ENCODE data around the gene TNFAIP8L2. TPM values are rescaled to one million over a fixed set of nuclear protein-coding genes. Genes with fewer than 3 reads are reported as not detected.
A peak's percentile ranks its signal among the peaks of the same experiment; 100 is the strongest.
"Not testable (repeated sequence)": the region's sequence is repeated elsewhere in the genome, so short reads cannot be mapped to it uniquely, and the experiment has no call there.

The TNFAIP8L2 gene
- total RNA-seq, 6 experiments from 2014 or later, result not detected

GRCh38 chr1:151198254-151199127 is 42.0 kb downstream of the TNFAIP8L2 start, which contains the start of gene PIP5K1A:
PIP5K1A (plus strand) TSS chr1:151198552; CDS start chr1:151198997, 445 bp downstream.
- peak; percentile 98 for DNase-seq
- H3K27ac Mint-ChIP-seq, result peak within 1 kb of the TSS; percentile 99
- no peaks in the 10 kb centered on the region; the same call in 1 of the 2 replicates for H3K9me3 Mint-ChIP-seq
- H3K4me3 Mint-ChIP-seq, result peak within 1 kb of the TSS; percentile 96
- H3K36me3 Mint-ChIP-seq (ENCODE audit: low read depth), result peaks cover 22% of the 10 kb centered on the region
- peaks cover 53% of the 10 kb centered on the region for H3K4me1 Mint-ChIP-seq (ENCODE audit: low read depth)
- H3K27me3 Mint-ChIP-seq (ENCODE audit: insufficient read depth), result peaks cover 10% of the 10 kb centered on the region
- TF ChIP-seq, protein P1, sequence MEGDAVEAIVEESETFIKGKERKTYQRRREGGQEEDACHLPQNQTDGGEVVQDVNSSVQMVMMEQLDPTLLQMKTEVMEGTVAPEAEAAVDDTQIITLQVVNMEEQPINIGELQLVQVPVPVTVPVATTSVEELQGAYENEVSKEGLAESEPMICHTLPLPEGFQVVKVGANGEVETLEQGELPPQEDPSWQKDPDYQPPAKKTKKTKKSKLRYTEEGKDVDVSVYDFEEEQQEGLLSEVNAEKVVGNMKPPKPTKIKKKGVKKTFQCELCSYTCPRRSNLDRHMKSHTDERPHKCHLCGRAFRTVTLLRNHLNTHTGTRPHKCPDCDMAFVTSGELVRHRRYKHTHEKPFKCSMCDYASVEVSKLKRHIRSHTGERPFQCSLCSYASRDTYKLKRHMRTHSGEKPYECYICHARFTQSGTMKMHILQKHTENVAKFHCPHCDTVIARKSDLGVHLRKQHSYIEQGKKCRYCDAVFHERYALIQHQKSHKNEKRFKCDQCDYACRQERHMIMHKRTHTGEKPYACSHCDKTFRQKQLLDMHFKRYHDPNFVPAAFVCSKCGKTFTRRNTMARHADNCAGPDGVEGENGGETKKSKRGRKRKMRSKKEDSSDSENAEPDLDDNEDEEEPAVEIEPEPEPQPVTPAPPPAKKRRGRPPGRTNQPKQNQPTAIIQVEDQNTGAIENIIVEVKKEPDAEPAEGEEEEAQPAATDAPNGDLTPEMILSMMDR (IDR thresholded peaks at IDR 0.05), result no peak

GRCh38 chr1:151199873-151200581 is 43.6 kb downstream of the TNFAIP8L2 start:
- DNase-seq, result peak; percentile 81
- Mint-ChIP-seq H3K4me3 (peak overlapping the region; percentile 96), H3K27me3 (ENCODE audit: insufficient read depth) (peaks cover 10% of the 10 kb centered on the region), H3K27ac (peak overlapping the region; percentile 99), H3K9me3 (no peaks in the 10 kb centered on the region; the same call in 1 of the 2 replicates), H3K4me1 (ENCODE audit: low read depth) (peaks cover 49% of the 10 kb centered on the region), H3K36me3 (ENCODE audit: low read depth) (peaks cover 29% of the 10 kb centered on the region)
- TF ChIP-seq, protein P1 (IDR thresholded peaks at IDR 0.05), result no peak

DNA sequence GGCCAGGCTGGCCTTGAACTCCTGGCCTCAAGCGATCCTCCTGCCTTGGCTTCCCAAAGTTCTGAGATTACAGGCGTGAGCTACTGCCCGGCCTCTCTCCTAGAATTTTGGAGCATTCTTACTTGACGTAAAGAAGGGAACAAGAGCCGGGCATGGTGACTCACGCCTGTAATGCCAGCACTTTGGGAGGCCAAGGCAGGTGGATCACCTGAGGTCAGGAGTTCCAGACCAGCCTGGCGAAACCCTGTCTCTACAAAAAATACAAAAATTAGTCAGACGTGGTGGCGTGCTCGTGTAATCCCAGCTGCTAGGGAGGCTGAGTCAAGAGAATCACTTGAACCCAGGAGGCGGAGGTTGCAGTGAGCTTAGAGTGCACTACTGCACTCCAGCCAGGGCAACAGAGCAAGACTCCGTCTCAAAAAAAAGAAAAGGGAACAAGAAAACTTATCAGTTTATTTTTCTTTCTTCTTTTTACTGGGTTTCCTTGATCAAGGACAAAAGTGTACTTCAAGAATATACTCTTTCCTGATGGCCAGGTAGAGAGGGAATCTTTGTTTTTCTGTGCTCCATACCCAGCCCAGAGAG is 49.0 kb downstream of the TNFAIP8L2 start:
- H3K4me3 Mint-ChIP-seq; DNase-seq; H3K9me3 Mint-ChIP-seq; H3K27ac Mint-ChIP-seq; H3K27me3 Mint-ChIP-seq (ENCODE audit: insufficient read depth): not testable (repeated sequence)
- peaks cover 31% of the 10 kb centered on the region for H3K36me3 Mint-ChIP-seq (ENCODE audit: low read depth)
- H3K4me1 Mint-ChIP-seq (ENCODE audit: low read depth), result peaks cover 44% of the 10 kb centered on the region

Other genes starting within 250 kb of the TNFAIP8L2 start
- gene SETDB1, start 230.3 kb upstream of the TNFAIP8L2 start, total RNA-seq (2021; fragmentation: NEBNext Ultra II Directional; extraction: Animal tissue kit (Norgen Biotek cat#: 25700)), result 10 to 100 TPM; 21.0 to 25.7 (median 23.4) TPM
- 100 to 1,000 TPM; 189 to 305 (median 255) TPM for gene CERS2, start 181.8 kb upstream of the TNFAIP8L2 start, total RNA-seq (2021; fragmentation: NEBNext Ultra II Directional; extraction: Animal tissue kit (Norgen Biotek cat#: 25700))
- gene ANXA9, start 174.4 kb upstream of the TNFAIP8L2 start, total RNA-seq (2021; fragmentation: NEBNext Ultra II Directional; extraction: Animal tissue kit (Norgen Biotek cat#: 25700)), result under 1 TPM; 0.28 to 0.55 (median 0.46) TPM
- 10 to 100 TPM in 1 of 6 experiments, 1 to 10 TPM in 5; 8.3 to 11.9 (median 9.0) TPM for gene MINDY1, start 149.7 kb upstream of the TNFAIP8L2 start, total RNA-seq (2021; fragmentation: NEBNext Ultra II Directional; extraction: Animal tissue kit (Norgen Biotek cat#: 25700))
- gene PRUNE1, start 148.2 kb upstream of the TNFAIP8L2 start, total RNA-seq (2021; fragmentation: NEBNext Ultra II Directional; extraction: Animal tissue kit (Norgen Biotek cat#: 25700)), result 10 to 100 TPM in 1 of 6 experiments, 1 to 10 TPM in 5; 6.6 to 10.0 (median 7.7) TPM
- under 1 TPM in 5 of 6 experiments, not detected in 1; 0.06 to 0.31 (median 0.12) TPM for gene BNIPL, start 120.1 kb upstream of the TNFAIP8L2 start, total RNA-seq (2021; fragmentation: NEBNext Ultra II Directional; extraction: Animal tissue kit (Norgen Biotek cat#: 25700))
- gene C1orf56, start 108.9 kb upstream of the TNFAIP8L2 start, total RNA-seq (2021; fragmentation: NEBNext Ultra II Directional; extraction: Animal tissue kit (Norgen Biotek cat#: 25700)), result 1 to 10 TPM; 3.0 to 6.6 (median 4.6) TPM
- gene CDC42SE1, start 97.0 kb upstream of the TNFAIP8L2 start, total RNA-seq (2021; fragmentation: NEBNext Ultra II Directional; extraction: Animal tissue kit (Norgen Biotek cat#: 25700)), result 10 to 100 TPM; 63.2 to 75.1 (median 68.3) TPM
- 10 to 100 TPM in 4 of 6 experiments, 1 to 10 TPM in 2; 9.3 to 11.7 (median 10.8) TPM for gene MLLT11, start 96.3 kb upstream of the TNFAIP8L2 start, total RNA-seq (2021; fragmentation: NEBNext Ultra II Directional; extraction: Animal tissue kit (Norgen Biotek cat#: 25700))
- gene GABPB2, start 85.9 kb upstream of the TNFAIP8L2 start, total RNA-seq (2021; fragmentation: NEBNext Ultra II Directional; extraction: Animal tissue kit (Norgen Biotek cat#: 25700)), result 10 to 100 TPM; 10.6 to 12.2 (median 11.5) TPM
- gene SEMA6C, start 10.0 kb upstream of the TNFAIP8L2 start, total RNA-seq (2021; fragmentation: NEBNext Ultra II Directional; extraction: Animal tissue kit (Norgen Biotek cat#: 25700)), result 1 to 10 TPM in 5 of 6 experiments, under 1 TPM in 1; 0.94 to 1.5 (median 1.4) TPM
- 1 to 10 TPM; 5.0 to 6.6 (median 6.0) TPM for gene LYSMD1, start 9.3 kb downstream of the TNFAIP8L2 start, total RNA-seq (2021; fragmentation: NEBNext Ultra II Directional; extraction: Animal tissue kit (Norgen Biotek cat#: 25700))
- gene SCNM1, start 9.5 kb downstream of the TNFAIP8L2 start, total RNA-seq (2021; fragmentation: NEBNext Ultra II Directional; extraction: Animal tissue kit (Norgen Biotek cat#: 25700)), result 10 to 100 TPM; 38.4 to 45.7 (median 41.5) TPM
- 1 to 10 TPM in 1 of 6 experiments, under 1 TPM in 2, not detected in 3; 0.40 to 1.1 (median 0.99) TPM for gene TMOD4, start 19.3 kb downstream of the TNFAIP8L2 start, total RNA-seq (2021; fragmentation: NEBNext Ultra II Directional; extraction: Animal tissue kit (Norgen Biotek cat#: 25700))
- 10 to 100 TPM; 57.8 to 87.4 (median 73.9) TPM for gene VPS72, start 33.5 kb downstream of the TNFAIP8L2 start, total RNA-seq (2021; fragmentation: NEBNext Ultra II Directional; extraction: Animal tissue kit (Norgen Biotek cat#: 25700))
- gene PIP5K1A, start 41.9 kb downstream of the TNFAIP8L2 start, total RNA-seq (2021; fragmentation: NEBNext Ultra II Directional; extraction: Animal tissue kit (Norgen Biotek cat#: 25700)), result 10 to 100 TPM; 85.4 to 98.6 (median 90.6) TPM
- 100 to 1,000 TPM; 194 to 228 (median 217) TPM for gene PSMD4, start 98.1 kb downstream of the TNFAIP8L2 start, total RNA-seq (2021; fragmentation: NEBNext Ultra II Directional; extraction: Animal tissue kit (Norgen Biotek cat#: 25700))
- gene ZNF687, start 125.7 kb downstream of the TNFAIP8L2 start, total RNA-seq (2021; fragmentation: NEBNext Ultra II Directional; extraction: Animal tissue kit (Norgen Biotek cat#: 25700)), result 10 to 100 TPM; 14.6 to 18.3 (median 15.9) TPM
- gene PI4KB, start 170.8 kb downstream of the TNFAIP8L2 start, total RNA-seq (2021; fragmentation: NEBNext Ultra II Directional; extraction: Animal tissue kit (Norgen Biotek cat#: 25700)), result 10 to 100 TPM; 63.6 to 73.0 (median 70.0) TPM
- 10 to 100 TPM; 32.1 to 39.0 (median 35.7) TPM for gene RFX5, start 190.6 kb downstream of the TNFAIP8L2 start, total RNA-seq (2021; fragmentation: NEBNext Ultra II Directional; extraction: Animal tissue kit (Norgen Biotek cat#: 25700))
- 10 to 100 TPM; 11.2 to 15.6 (median 14.6) TPM for gene SELENBP1, start 216.1 kb downstream of the TNFAIP8L2 start, total RNA-seq (2021; fragmentation: NEBNext Ultra II Directional; extraction: Animal tissue kit (Norgen Biotek cat#: 25700))
- 100 to 1,000 TPM; 342 to 409 (median 371) TPM for gene PSMB4, start 242.9 kb downstream of the TNFAIP8L2 start, total RNA-seq (2021; fragmentation: NEBNext Ultra II Directional; extraction: Animal tissue kit (Norgen Biotek cat#: 25700))